ENCODE measurements around the gene CAMSAP2. TPM values are rescaled to one million over a fixed set of nuclear protein-coding genes. Genes with fewer than 3 reads are reported as not detected.

Gene CAMSAP2
- total and polyA plus RNA-seq, 2 of the 8 experiments (the other 6 are each of a cell fraction or from before 2014, with no cell fraction given): 4.2 to 27.6 TPM

- TF ChIP-seq CHD7 (IDR thresholded peaks at IDR 0.05; ENCODE audit: insufficient replicate concordance, low read length) (no peak), NANOG (IDR thresholded peaks at IDR 0.05; ENCODE audit: insufficient read depth, low read depth, low read length, poor library complexity, severe bottlenecking) (no peak), POLR2AphosphoS5 (IDR thresholded peaks at IDR 0.05; ENCODE audit: low read depth, low read length) (no peak), ASH2L (IDR thresholded peaks at IDR 0.05; ENCODE audit: low read length) (no peak), RFX5 (IDR thresholded peaks at IDR 0.05; ENCODE audit: borderline replicate concordance, low read depth, low read length) (no peak), ATF3 (IDR thresholded peaks at IDR 0.05; ENCODE audit: insufficient read depth, low read depth, low read length) (no peak), PHF8 (conservative IDR thresholded peaks at IDR 0.05; ENCODE audit: low read depth, low read length) (no peak), SP1 (IDR thresholded peaks at IDR 0.05; ENCODE audit: low read depth, low read length) (no peak), EZH2 (IDR thresholded peaks at IDR 0.05; ENCODE audit: low read depth, low read length, severe bottlenecking) (no peak)
- TF ChIP-seq, protein P1, sequence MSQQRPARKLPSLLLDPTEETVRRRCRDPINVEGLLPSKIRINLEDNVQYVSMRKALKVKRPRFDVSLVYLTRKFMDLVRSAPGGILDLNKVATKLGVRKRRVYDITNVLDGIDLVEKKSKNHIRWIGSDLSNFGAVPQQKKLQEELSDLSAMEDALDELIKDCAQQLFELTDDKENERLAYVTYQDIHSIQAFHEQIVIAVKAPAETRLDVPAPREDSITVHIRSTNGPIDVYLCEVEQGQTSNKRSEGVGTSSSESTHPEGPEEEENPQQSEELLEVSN (IDR thresholded peaks at IDR 0.05): no peak
Observed at GRCh38 chr1:200784576-200784975, 45.9 kb downstream of the CAMSAP2 start (continued).
